Measurements from ENCODE around the gene PPFIBP2. TPM values are rescaled to one million over a fixed set of nuclear protein-coding genes. Genes with fewer than 3 reads are reported as not detected.

The PPFIBP2 gene
- total RNA-seq, 1 experiment from 2014 or later = 5.7 TPM

DNA sequence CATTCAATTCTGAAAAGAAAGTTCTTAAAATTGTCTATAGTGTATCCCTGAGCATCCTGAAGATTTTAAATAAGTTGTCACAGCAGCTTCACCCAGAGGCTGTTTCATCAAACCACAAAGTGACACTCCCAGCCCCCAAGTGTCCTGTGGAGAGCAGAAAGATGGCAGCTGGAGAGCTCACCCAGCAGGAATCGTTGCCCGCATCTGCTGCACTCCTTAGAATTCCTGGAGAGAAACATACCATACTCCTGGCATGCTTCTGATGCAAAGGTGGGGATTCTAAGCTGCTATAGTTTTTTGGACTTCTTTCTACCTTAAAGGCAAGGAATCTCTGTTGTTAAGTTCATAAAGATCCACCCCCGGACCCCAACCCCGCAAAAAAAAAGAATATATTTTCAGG, 173.0 kb downstream of the PPFIBP2 start:
- Histone ChIP-seq H3K4me2 (ENCODE audit: low read length) (no peak overlapping the region), H3K27ac (ENCODE audit: low read depth, low read length) (no peak overlapping the region), H3K27me3 (ENCODE audit: insufficient read depth, low read length) (peaks cover 87% of the 10 kb centered on the region), H3K4me3 (replicated peaks in 1 of 2; ENCODE audit: low read depth in 1 of 2, low read length in 2 of 2) (no peak overlapping the region), H3K9ac (ENCODE audit: low read length) (no peak overlapping the region), H4K20me1 (ENCODE audit: insufficient read depth) (no peaks in the 10 kb centered on the region), H3K79me2 (ENCODE audit: insufficient read depth, low read length) (no peaks in the 10 kb centered on the region), H3K36me3 (ENCODE audit: control insufficient read depth in 1 of 2, insufficient read depth in 2 of 2, low read length in 2 of 2) (no peaks in the 10 kb centered on the region), H3K9me2 (ENCODE audit: insufficient read depth) (no peaks in the 10 kb centered on the region), H3K4me1 (ENCODE audit: control insufficient read depth in 1 of 2, insufficient read depth in 2 of 2, low read length in 2 of 2) (no peaks in the 10 kb centered on the region), H3K9me3 (ENCODE audit: control insufficient read depth in 1 of 2, insufficient read depth in 1 of 2, low read depth in 1 of 2, low read length in 2 of 2) (no peaks in the 10 kb centered on the region), H2AFZ (ENCODE audit: low read depth, low read length, poor library complexity, severe bottlenecking) (no peak overlapping the region)
- ChIA-PET POLR2A (no interaction called here), CTCF (interaction anchor here (0.7 to 0.9 kb wide), 2 partner anchors 8 to 301 kb away, joined by 3 to 4 read pairs; partner anchors contain the start of gene EIF3F), RAD21 (ENCODE audit: low non-redundant PET in 1 of 2, low total read pairs in 2 of 2, uncharacterized antibody in 2 of 2, unreplicated experiment in 2 of 2) (no interaction called here)
- DNase-seq (ENCODE audit: low read depth, low spot score) (no peak), ATAC-seq (no peak)
- TF ChIP-seq EZH2phosphoT487 (IDR thresholded peaks at IDR 0.05; ENCODE audit: borderline replicate concordance) (no peak), EGR1 (IDR thresholded peaks at IDR 0.05; ENCODE audit: low read depth) (no peak), ELF1 (IDR thresholded peaks at IDR 0.05; ENCODE audit: borderline replicate concordance, low read depth) (no peak), POLR2AphosphoS5 (IDR thresholded peaks at IDR 0.05; ENCODE audit: low read depth, low read length) (no peak), RAD21 (IDR thresholded peaks at IDR 0.05; ENCODE audit: low read depth) (no peak), TCF7L2 (IDR thresholded peaks at IDR 0.05; ENCODE audit: borderline replicate concordance, extremely low read depth, insufficient read depth, insufficient read length) (no peak), ZNF274 (IDR thresholded peaks at IDR 0.05; ENCODE audit: low read depth, low read length) (no peak), FOSL1 (IDR thresholded peaks at IDR 0.05; ENCODE audit: low read depth) (no peak), SRF (IDR thresholded peaks at IDR 0.05; ENCODE audit: low read depth) (no peak)
- TF ChIP-seq, protein P1, sequence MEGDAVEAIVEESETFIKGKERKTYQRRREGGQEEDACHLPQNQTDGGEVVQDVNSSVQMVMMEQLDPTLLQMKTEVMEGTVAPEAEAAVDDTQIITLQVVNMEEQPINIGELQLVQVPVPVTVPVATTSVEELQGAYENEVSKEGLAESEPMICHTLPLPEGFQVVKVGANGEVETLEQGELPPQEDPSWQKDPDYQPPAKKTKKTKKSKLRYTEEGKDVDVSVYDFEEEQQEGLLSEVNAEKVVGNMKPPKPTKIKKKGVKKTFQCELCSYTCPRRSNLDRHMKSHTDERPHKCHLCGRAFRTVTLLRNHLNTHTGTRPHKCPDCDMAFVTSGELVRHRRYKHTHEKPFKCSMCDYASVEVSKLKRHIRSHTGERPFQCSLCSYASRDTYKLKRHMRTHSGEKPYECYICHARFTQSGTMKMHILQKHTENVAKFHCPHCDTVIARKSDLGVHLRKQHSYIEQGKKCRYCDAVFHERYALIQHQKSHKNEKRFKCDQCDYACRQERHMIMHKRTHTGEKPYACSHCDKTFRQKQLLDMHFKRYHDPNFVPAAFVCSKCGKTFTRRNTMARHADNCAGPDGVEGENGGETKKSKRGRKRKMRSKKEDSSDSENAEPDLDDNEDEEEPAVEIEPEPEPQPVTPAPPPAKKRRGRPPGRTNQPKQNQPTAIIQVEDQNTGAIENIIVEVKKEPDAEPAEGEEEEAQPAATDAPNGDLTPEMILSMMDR (IDR thresholded peaks at IDR 0.05 in 2 of 3, conservative IDR thresholded peaks at IDR 0.05 in 1 of 3; ENCODE audit: borderline replicate concordance in 1 of 3, insufficient read depth in 1 of 3, low read depth in 2 of 3, low read length in 2 of 3) = no peak
- TF ChIP-seq, protein P2, sequence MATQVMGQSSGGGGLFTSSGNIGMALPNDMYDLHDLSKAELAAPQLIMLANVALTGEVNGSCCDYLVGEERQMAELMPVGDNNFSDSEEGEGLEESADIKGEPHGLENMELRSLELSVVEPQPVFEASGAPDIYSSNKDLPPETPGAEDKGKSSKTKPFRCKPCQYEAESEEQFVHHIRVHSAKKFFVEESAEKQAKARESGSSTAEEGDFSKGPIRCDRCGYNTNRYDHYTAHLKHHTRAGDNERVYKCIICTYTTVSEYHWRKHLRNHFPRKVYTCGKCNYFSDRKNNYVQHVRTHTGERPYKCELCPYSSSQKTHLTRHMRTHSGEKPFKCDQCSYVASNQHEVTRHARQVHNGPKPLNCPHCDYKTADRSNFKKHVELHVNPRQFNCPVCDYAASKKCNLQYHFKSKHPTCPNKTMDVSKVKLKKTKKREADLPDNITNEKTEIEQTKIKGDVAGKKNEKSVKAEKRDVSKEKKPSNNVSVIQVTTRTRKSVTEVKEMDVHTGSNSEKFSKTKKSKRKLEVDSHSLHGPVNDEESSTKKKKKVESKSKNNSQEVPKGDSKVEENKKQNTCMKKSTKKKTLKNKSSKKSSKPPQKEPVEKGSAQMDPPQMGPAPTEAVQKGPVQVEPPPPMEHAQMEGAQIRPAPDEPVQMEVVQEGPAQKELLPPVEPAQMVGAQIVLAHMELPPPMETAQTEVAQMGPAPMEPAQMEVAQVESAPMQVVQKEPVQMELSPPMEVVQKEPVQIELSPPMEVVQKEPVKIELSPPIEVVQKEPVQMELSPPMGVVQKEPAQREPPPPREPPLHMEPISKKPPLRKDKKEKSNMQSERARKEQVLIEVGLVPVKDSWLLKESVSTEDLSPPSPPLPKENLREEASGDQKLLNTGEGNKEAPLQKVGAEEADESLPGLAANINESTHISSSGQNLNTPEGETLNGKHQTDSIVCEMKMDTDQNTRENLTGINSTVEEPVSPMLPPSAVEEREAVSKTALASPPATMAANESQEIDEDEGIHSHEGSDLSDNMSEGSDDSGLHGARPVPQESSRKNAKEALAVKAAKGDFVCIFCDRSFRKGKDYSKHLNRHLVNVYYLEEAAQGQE (IDR thresholded peaks at IDR 0.05; ENCODE audit: low read depth) = no peak
- TF ChIP-seq, protein P3, sequence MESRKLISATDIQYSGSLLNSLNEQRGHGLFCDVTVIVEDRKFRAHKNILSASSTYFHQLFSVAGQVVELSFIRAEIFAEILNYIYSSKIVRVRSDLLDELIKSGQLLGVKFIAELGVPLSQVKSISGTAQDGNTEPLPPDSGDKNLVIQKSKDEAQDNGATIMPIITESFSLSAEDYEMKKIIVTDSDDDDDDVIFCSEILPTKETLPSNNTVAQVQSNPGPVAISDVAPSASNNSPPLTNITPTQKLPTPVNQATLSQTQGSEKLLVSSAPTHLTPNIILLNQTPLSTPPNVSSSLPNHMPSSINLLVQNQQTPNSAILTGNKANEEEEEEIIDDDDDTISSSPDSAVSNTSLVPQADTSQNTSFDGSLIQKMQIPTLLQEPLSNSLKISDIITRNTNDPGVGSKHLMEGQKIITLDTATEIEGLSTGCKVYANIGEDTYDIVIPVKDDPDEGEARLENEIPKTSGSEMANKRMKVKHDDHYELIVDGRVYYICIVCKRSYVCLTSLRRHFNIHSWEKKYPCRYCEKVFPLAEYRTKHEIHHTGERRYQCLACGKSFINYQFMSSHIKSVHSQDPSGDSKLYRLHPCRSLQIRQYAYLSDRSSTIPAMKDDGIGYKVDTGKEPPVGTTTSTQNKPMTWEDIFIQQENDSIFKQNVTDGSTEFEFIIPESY (IDR thresholded peaks at IDR 0.05; ENCODE audit: extremely low read depth, insufficient replicate concordance, low read length) = no peak
- TF ChIP-seq, protein P4, sequence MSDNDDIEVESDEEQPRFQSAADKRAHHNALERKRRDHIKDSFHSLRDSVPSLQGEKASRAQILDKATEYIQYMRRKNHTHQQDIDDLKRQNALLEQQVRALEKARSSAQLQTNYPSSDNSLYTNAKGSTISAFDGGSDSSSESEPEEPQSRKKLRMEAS (IDR thresholded peaks at IDR 0.05) = no peak
- intact Hi-C loops (cut with micrococcal nuclease) = no loop called here
- no TSS peak for BruUV-seq (replicated peaks)

All from HCT116 (cell line).